Activated CD8-positive, alpha-beta memory T cell treated with anti-CD3 and anti-CD28 coated beads for 4 hours (primary cell): ENCODE measurements around the gene SIK3.

Experiments used
- DNase-seq, 2 donors: peaks; one replicate each; pipeline ENCODE4 v3.0.0-alpha.2; 2020; ENCODE audit warnings: low read depth in 2 of 2

Gene SIK3

GRCh38 chr11:116930586-116930985 lies 167.6 kb downstream of the SIK3 start:
- no peak for DNase-seq

- peak in 1 of 2 donors; percentile 23 for DNase-seq
These were observed 168.1 kb downstream of the SIK3 start for GRCh38 chr11:116930177-116930576.

GRCh38 chr11:116929414-116930090 lies 168.7 kb downstream of the SIK3 start:
- DNase-seq = no peak

GRCh38 chr11:116928845-116929244 lies 169.4 kb downstream of the SIK3 start:
- no peak for DNase-seq

GRCh38 chr11:116928102-116928777 lies 170.0 kb downstream of the SIK3 start:
- DNase-seq = no peak

GRCh38 chr11:116927163-116927974 lies 170.9 kb downstream of the SIK3 start:
- no peak for DNase-seq

GRCh38 chr11:116925050-116925449 lies 173.2 kb downstream of the SIK3 start:
- DNase-seq = no peak

DNA sequence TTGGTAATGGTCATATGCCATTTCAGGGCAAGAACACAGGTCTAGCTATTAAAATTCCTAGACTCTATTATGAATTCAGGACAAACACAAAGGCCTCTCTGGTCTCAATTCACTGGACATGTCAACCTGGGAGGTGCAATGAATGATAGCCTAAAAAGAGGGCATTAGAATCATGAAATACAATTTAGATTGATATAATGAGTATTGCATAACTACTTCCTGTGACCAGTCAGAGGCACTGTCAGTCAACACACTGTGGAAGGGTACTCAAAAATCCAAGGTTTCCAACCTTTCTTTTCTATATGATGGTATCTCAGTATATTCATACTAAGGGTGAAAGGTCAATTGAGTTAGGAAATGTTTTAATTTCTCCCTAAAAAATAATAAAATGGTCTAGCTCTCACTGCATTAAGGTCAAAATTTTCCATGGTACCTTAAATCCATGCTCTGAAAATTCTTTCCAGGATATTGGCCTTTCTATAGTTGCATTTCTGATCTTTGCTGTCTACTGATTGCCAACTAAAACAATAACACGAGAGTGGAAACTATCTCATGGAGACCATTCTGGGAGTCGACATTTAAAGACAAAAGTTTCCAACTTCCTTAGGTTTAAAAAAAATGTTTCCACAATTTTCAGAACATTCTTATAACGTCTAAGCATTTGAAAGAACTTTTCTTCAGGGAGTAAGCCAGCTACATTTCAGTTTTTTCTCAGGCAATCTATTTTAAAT lies 179.1 kb downstream of the SIK3 start:
- no peak for DNase-seq

GRCh38 chr11:116917632-116918031 lies 180.6 kb downstream of the SIK3 start:
- no peak for DNase-seq

DNA sequence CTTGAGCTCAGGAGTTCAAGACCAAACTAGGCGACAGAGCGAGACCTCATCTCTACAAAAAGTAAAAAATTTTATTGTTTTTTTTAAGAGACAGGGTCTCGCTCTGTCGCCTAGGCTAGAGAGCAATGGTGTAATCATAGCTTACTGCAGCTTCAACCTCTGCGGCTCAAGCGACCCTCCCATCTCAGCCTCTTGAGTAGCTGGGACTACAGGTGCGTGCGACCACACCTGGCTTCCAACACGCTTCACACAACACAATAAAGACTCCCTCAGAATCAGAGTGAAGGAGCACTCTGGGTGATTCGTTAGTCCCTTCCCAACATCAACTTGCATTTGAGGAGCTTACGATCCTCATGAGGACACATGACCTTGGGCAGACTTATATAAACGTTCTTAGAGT lies 181.3 kb downstream of the SIK3 start:
- DNase-seq = no peak

GRCh38 chr11:116916052-116916451 lies 182.2 kb downstream of the SIK3 start:
- DNase-seq = no peak

DNA sequence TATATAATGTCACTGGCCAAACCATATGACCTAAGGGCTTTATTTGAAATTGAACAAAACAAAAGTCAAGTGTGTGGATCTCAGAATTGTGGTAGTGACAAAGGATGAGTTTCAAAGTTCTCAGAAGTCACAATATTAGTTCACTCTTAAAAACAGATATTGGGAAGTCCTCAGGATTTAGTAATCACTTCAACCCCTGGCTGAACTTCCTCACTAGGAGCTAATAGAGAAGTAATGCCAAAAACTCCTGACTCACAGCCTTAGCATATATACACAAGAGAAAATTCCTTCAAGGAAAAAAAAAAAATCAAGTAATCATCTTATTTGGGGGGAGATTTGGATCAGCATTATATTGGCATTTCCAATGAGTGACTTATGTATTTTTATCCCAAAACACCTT lies 185.2 kb downstream of the SIK3 start:
- no peak for DNase-seq

DNA sequence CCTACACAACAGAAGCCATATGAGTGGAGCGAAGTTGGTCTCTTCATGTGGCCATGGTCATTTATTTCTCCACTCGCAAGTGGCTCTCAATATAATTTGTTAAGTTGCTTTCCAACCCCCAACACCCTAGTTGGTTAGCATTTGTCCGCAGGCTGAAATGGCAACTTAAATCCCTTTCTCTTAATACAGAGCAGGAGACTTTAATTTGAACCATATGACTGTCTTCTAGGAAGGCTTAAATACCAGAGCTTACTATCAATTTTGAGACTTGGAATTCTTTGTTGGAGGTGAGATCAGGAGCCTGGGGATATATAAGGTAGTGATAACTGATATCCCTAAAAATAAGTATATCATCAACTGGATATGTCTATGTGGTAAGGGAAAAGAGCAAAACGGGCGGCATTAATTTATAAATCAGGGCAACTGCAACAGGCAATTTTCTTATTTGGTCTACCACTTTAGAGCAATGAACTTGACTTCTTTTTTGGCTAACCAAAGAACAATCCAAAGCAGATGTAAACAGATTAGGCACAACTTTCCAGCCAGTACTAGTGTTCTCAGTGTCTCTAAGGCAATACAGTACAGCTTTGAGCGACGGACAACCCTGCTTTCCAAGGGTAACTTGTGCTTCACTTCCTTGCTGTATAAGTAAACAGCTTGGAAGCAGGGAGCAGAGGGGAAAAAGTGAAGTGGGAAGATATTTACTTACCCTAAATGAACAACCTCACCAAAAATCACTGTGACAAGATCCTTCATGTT lies 186.1 kb downstream of the SIK3 start:
- no peak for DNase-seq

- DNase-seq = no peak
These were observed 187.4 kb downstream of the SIK3 start for GRCh38 chr11:116910847-116911246.

GRCh38 chr11:116910378-116910777 lies 187.8 kb downstream of the SIK3 start:
- no peak for DNase-seq

DNA sequence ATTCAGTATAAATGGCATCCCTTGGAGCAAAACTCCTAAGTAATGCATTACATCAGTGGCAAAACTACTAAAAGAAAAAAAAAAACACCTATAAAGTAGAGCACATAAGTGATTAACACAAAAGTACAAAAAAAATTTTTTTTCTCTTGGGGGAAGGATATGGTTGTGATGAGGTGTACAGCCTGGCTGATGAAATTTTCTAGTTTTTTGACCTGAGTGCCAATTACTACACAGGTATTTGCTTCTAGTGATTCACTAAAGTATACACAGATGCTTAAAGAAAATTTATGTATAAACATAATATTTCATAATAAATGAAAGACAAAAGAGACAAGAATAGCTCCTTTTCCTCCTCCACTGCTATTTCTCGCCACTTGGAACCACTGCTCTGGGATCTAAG lies 189.0 kb downstream of the SIK3 start:
- DNase-seq = no peak

DNA sequence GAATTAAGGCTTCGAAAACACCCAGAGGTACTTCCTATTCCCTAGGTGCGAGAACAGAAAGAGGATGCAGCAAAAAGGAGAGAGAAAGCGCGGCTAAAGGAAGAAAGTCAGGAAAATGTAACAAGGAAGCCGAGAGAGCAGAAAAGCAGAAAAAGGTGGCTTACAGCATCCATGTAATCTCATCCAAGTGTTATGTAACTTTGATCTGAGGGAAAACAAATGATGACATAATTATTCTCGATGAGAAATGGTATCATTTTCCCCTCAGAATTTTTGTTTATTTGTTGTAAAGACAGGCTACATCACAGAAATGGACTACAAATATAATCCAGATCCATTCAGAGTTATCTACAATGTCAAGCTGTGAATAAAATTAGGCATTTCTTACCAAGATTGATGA lies 191.7 kb downstream of the SIK3 start:
- DNase-seq = no peak

- DNase-seq = no peak
These were observed 195.1 kb downstream of the SIK3 start for GRCh38 chr11:116903090-116903489.

- DNase-seq = no peak
These were observed 196.1 kb downstream of the SIK3 start for GRCh38 chr11:116901964-116902688.

- no peak for DNase-seq
These were observed 197.0 kb downstream of the SIK3 start for GRCh38 chr11:116901211-116901610.

GRCh38 chr11:116896211-116896610 lies 202.0 kb downstream of the SIK3 start:
- no peak for DNase-seq
